Astrocyte (in vitro differentiated cells and primary cell): ENCODE measurements around the gene CSNK1G2. TPM values are rescaled to one million over a fixed set of nuclear protein-coding genes. Genes with fewer than 3 reads are reported as not detected.

Experiments
- DNase-seq: peaks from one replicate; pipeline ENCODE4 v3.0.0-alpha.2; 2010; ENCODE audit warnings: low read depth
- FAIRE-seq: peaks from 2 replicates; lab custom pipeline; 2011; peaks lifted over from hg19 to GRCh38; lab: Jason Lieb, UNC
- H2AFZ ChIP-seq: 2 replicates; pipeline ENCODE4 v1.6.0; 2012; ENCODE audit warnings: low read depth, low read length, inconsistent platforms
- H3K27ac ChIP-seq: 2 replicates; pipeline ENCODE4 v1.5.1; 2011; ENCODE audit warnings: low read depth, low read length, inconsistent platforms
- H3K27me3 ChIP-seq: 2 replicates; pipeline ENCODE4 v1.6.0; 2011; ENCODE audit warnings: low read length, inconsistent platforms; ENCODE audit not compliant: insufficient read depth
- H3K36me3 ChIP-seq: 2 replicates; pipeline ENCODE4 v1.5.1; 2011; ENCODE audit warnings: low read length, inconsistent platforms; ENCODE audit not compliant: insufficient read depth
- H3K4me1 ChIP-seq: 2 replicates; pipeline ENCODE4 v1.5.1; 2011; ENCODE audit warnings: low read length, inconsistent platforms; ENCODE audit not compliant: insufficient read depth
- H3K4me2 ChIP-seq: 2 replicates; pipeline ENCODE4 v1.6.0; 2012; ENCODE audit warnings: low read length, inconsistent platforms
- H3K4me3 ChIP-seq: 2 replicates; pipeline ENCODE4 v1.5.1; 2011; ENCODE audit warnings: low read depth, mild to moderate bottlenecking, low read length, inconsistent platforms; ENCODE audit not compliant: insufficient read depth
- H3K79me2 ChIP-seq: 2 replicates; pipeline ENCODE4 v1.6.0; 2012; ENCODE audit warnings: mild to moderate bottlenecking, low read length, inconsistent platforms; ENCODE audit not compliant: insufficient read depth
- H3K9ac ChIP-seq: 2 replicates; pipeline ENCODE4 v1.6.0; 2012; ENCODE audit warnings: mild to moderate bottlenecking, low read length, inconsistent platforms
- H3K9me3 ChIP-seq: 2 replicates; pipeline ENCODE4 v1.5.1; 2012; ENCODE audit warnings: low read depth, mild to moderate bottlenecking, low read length, inconsistent platforms; ENCODE audit not compliant: insufficient read depth
- H4K20me1 ChIP-seq: 2 replicates; pipeline ENCODE4 v1.6.0; 2012; ENCODE audit warnings: low read length, inconsistent platforms; ENCODE audit not compliant: insufficient read depth
- H3K27ac Mint-ChIP-seq: one replicate; pipeline ENCODE4 v1.8.0; 2021; ENCODE audit warnings: mild to moderate bottlenecking, mixed read lengths; ENCODE audit not compliant: unreplicated experiment
- H3K27me3 Mint-ChIP-seq: one replicate; pipeline ENCODE4 v1.8.0; 2021; ENCODE audit warnings: low read depth, mixed read lengths; ENCODE audit not compliant: unreplicated experiment
- H3K36me3 Mint-ChIP-seq: one replicate; pipeline ENCODE4 v1.8.0; 2021; ENCODE audit warnings: low read depth, mixed read lengths; ENCODE audit not compliant: unreplicated experiment
- H3K4me1 Mint-ChIP-seq: one replicate; pipeline ENCODE4 v1.8.0; 2021; ENCODE audit warnings: low read depth, mixed read lengths; ENCODE audit not compliant: unreplicated experiment
- H3K4me3 Mint-ChIP-seq: one replicate; pipeline ENCODE4 v1.8.0; 2021; ENCODE audit warnings: mild to moderate bottlenecking, moderate library complexity, mixed read lengths; ENCODE audit not compliant: unreplicated experiment
- H3K9me3 Mint-ChIP-seq: one replicate; pipeline ENCODE4 v1.8.0; 2021; ENCODE audit warnings: mild to moderate bottlenecking, mixed read lengths; ENCODE audit not compliant: unreplicated experiment
- EZH2 ChIP-seq: IDR thresholded peaks from 2 replicates; pipeline ENCODE4 v1.6.1; 2012; ENCODE audit warnings: mild to moderate bottlenecking, low read length, inconsistent platforms; ENCODE audit not compliant: insufficient read depth
- total RNA-seq: library from RNA; stranded (reverse); gene quantifications from 2 replicates; pipeline ENCODE4 v1.2.1, GENCODE V29; 2021
- TF ChIP-seq, protein P1 (sequence below): IDR thresholded peaks from 2 replicates; pipeline ENCODE4 v1.5.1; 2011; ENCODE audit warnings: low read depth, mild to moderate bottlenecking, inconsistent platforms, low read length, moderate library complexity; ENCODE audit not compliant: insufficient read depth

Gene CSNK1G2
- total RNA-seq, 1 donor from 2014 or later, result 64.1 TPM

DNA sequence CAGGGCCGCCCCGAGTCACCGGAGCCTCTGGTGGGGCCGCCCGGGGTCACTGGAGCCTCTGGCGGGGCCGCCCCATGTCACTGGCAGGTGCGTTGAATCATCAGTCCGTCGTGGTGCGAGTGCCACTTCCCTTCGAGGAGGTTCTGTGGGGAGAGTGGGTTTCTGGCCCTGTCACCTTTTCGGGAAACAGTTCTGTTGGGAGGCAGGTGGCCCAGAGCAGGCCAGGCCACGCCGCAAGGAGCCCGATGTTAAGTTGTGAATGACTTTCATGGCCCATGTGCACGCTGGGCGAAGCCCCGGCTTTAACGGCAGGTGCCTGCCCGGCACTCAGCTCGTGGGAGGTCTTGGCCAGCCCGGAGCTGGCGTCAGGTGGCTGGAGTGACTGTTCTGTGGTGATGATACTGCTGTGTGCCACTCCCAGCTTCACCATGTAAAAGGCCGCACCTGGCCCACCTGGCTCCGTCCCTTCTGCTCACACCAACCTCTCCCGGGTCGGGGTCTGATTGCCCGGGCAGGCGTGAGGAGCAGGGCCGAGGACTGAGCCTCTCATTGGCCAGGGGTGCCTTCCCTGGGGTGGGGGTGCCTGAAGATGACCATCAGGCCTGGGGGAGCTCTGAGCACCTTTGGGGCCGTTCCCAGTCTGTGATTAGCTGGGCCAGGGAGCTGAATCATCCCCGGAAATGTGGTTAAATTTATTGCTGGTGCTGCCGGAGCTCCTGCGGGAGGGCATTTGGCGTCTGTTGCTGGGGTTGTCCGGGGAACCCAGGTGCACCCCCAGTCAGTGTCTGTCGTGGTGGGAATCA lies 29.2 kb downstream of the CSNK1G2 start:
- Histone ChIP-seq H3K9ac (no peak overlapping the region), H4K20me1 (peaks cover 78% of the 10 kb centered on the region), H3K27ac (no peak overlapping the region), H2AFZ (no peak overlapping the region), H3K4me3 (no peak overlapping the region), H3K79me2 (peaks cover 68% of the 10 kb centered on the region), H3K27me3 (no peaks in the 10 kb centered on the region), H3K4me2 (no peak overlapping the region), H3K36me3 (no peaks in the 10 kb centered on the region), H3K9me3 (no peaks in the 10 kb centered on the region), H3K4me1 (no peaks in the 10 kb centered on the region)
- Mint-ChIP-seq H3K27me3 (no peaks in the 10 kb centered on the region), H3K9me3 (no peaks in the 10 kb centered on the region), H3K27ac (no peak overlapping the region), H3K36me3 (peaks cover 13% of the 10 kb centered on the region), H3K4me3 (no peak overlapping the region), H3K4me1 (peaks cover 4% of the 10 kb centered on the region)
- DNase-seq (peak; percentile 10), FAIRE-seq (no peak)
- TF ChIP-seq, protein P1, sequence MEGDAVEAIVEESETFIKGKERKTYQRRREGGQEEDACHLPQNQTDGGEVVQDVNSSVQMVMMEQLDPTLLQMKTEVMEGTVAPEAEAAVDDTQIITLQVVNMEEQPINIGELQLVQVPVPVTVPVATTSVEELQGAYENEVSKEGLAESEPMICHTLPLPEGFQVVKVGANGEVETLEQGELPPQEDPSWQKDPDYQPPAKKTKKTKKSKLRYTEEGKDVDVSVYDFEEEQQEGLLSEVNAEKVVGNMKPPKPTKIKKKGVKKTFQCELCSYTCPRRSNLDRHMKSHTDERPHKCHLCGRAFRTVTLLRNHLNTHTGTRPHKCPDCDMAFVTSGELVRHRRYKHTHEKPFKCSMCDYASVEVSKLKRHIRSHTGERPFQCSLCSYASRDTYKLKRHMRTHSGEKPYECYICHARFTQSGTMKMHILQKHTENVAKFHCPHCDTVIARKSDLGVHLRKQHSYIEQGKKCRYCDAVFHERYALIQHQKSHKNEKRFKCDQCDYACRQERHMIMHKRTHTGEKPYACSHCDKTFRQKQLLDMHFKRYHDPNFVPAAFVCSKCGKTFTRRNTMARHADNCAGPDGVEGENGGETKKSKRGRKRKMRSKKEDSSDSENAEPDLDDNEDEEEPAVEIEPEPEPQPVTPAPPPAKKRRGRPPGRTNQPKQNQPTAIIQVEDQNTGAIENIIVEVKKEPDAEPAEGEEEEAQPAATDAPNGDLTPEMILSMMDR, result no peak
- TF ChIP-seq EZH2, result no peak

DNA sequence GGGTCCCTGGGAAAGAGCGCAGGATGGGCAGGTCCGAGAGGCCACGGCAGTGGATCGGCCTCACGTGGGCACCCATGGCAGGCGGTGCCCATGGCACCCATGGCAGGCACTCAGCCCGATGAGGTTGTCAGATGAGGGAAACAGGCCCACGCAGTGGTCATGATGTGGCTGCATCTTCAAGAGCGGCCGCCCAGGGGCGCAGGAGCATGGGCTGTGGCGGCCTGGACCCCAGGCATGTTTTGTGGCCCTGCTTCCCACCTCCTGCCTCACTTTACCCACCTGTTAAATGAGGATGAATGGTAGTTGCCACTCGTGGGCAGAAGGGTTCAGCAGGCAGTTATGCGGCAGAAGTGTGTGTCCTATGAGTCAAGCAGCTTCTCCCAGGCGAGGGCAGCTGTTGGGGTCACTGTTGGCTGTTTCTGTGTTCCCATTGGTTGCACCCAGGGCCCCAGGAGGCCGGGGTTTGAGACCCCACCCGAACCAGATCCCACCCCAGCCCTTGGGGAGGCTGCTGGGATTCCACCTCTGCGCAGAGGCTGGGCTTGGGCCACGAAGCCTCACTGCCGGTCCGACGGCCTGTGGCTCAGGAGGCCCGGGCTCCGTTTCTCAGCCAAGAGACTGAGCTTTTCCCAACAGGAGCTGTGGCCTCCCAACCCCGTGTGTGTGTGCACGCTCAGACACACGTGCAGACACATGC lies 30.0 kb downstream of the CSNK1G2 start:
- Histone ChIP-seq H3K9me3 (no peaks in the 10 kb centered on the region), H4K20me1 (peaks cover 79% of the 10 kb centered on the region), H2AFZ (no peak overlapping the region), H3K27me3 (no peaks in the 10 kb centered on the region), H3K79me2 (peaks cover 65% of the 10 kb centered on the region), H3K4me3 (no peak overlapping the region), H3K36me3 (no peaks in the 10 kb centered on the region), H3K4me2 (no peak overlapping the region), H3K9ac (no peak overlapping the region), H3K27ac (no peak overlapping the region), H3K4me1 (no peaks in the 10 kb centered on the region)
- Mint-ChIP-seq H3K4me1 (peaks cover 4% of the 10 kb centered on the region), H3K27me3 (no peaks in the 10 kb centered on the region), H3K4me3 (no peak overlapping the region), H3K36me3 (peaks cover 13% of the 10 kb centered on the region), H3K27ac (no peak overlapping the region), H3K9me3 (no peaks in the 10 kb centered on the region)
- no peak for DNase-seq
- FAIRE-seq, result no peak
- TF ChIP-seq EZH2, result no peak
- TF ChIP-seq, protein P1, result no peak
